Activated naive CD8-positive, alpha-beta T cell treated with anti-CD3 and anti-CD28 coated beads, Interleukin-2, amount 50 U/mL, for 24 hours (primary cell): Measurements from ENCODE around the gene CAMKMT.

Source experiments
- ATAC-seq: fragments of 150-1000 bp; cut with Tn5 transposase; one replicate; pipeline ENCODE4 v1.10.0; 2021
- DNase-seq: peaks from one replicate; pipeline ENCODE4 v3.0.0; 2021
- H3K27ac Mint-ChIP-seq: one replicate; pipeline ENCODE4 v1.8.0; 2021; ENCODE audit warnings: mild to moderate bottlenecking, mixed read lengths
- H3K27me3 Mint-ChIP-seq: one replicate; pipeline ENCODE4 v1.8.0; 2021; ENCODE audit warnings: mixed read lengths
- H3K36me3 Mint-ChIP-seq: one replicate; pipeline ENCODE4 v1.8.0; 2021; ENCODE audit warnings: low read depth, mixed read lengths
- H3K4me1 Mint-ChIP-seq: one replicate; pipeline ENCODE4 v1.8.0; 2021; ENCODE audit warnings: mixed read lengths
- H3K4me3 Mint-ChIP-seq: one replicate; pipeline ENCODE4 v1.8.0; 2021; ENCODE audit warnings: mild to moderate bottlenecking, moderate library complexity, mixed read lengths
- H3K9me3 Mint-ChIP-seq: one replicate; pipeline ENCODE4 v1.8.0; 2021; ENCODE audit warnings: mixed read lengths

Gene CAMKMT

GRCh38 chr2:44767691-44768090 lies 405.9 kb downstream of the CAMKMT start:
- H3K36me3 Mint-ChIP-seq = no peaks in the 10 kb centered on the region
- no peak overlapping the region for H3K27ac Mint-ChIP-seq
- no peak overlapping the region for H3K4me3 Mint-ChIP-seq
- no peaks in the 10 kb centered on the region for H3K9me3 Mint-ChIP-seq
- no peaks in the 10 kb centered on the region for H3K4me1 Mint-ChIP-seq
- no peaks in the 10 kb centered on the region for H3K27me3 Mint-ChIP-seq
- DNase-seq (no peak), ATAC-seq (no peak)

DNA sequence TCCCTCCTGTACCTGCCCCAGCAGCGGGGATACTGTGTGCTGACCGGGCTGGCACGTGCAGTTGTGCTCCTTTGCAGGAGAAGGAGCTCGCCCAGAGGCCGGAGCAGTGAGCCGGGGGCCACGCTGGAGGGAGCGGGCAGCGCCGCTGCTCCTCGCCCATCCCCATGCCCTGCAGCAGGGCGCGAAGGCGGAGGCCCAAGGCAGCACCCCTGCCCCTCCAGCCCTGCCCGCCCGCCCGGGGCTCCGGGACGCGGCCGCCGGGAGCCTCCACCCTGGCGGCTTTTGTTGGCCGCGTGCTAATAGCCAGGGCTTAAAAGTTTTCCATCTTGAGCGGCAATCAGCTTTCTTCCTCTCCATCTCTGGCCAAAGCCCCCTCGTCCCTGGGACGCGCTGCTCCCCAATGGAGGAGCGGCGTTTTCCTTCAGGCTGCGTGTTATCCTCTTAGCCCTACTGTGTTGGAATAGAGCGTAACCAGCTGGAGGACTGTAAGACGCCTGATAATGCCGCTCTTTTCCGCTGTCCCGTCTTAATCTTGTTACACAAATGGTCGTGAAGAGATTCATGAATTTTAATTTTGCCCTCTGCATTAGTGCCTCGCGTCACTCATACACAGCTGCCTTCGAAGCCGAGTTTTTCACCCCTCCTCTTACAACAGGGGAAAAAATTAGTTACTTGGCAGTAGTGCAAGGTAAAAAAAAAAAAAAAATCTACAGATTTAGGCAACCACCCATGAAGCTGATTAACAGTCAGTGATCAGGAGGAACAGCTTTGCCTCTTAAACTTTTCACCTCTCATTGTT lies 406.9 kb downstream of the CAMKMT start:
- H3K27ac Mint-ChIP-seq = no peak overlapping the region
- H3K9me3 Mint-ChIP-seq = no peaks in the 10 kb centered on the region
- no peak for DNase-seq
- no peak for ATAC-seq
- H3K4me3 Mint-ChIP-seq = no peak overlapping the region
- no peaks in the 10 kb centered on the region for H3K27me3 Mint-ChIP-seq
- H3K4me1 Mint-ChIP-seq = no peaks in the 10 kb centered on the region
- no peaks in the 10 kb centered on the region for H3K36me3 Mint-ChIP-seq

DNA sequence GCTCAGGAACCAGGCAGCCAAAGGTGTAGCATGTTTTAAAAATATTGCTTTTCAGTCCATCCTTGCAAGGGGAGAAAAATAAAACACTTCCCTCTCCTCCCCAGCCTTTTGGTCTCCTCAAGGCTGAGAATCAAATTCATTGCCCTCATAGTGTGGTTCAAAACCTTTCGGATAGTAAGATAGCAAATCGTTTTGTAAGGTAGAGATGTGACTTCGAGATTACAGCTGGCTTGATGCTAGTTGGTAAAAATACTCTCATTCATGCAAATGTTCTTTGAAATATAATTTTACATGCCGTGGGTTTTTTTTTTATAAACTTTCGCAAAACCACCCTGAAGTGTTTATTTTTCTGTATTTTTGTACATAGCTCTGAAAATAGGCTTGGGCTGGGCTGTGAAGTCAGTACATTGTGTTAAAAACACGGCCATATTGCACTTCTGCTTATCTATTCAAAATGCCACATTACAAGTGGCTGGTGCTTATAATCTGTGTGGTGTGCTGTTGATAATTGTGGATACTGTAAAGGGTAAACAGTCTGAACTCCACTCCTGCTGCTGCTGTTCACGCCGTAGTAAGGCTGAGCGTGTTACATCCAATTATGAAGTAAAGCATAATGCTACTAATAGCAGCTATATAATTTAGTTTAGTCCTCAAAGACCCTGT lies 407.7 kb downstream of the CAMKMT start:
- Mint-ChIP-seq H3K4me3 (no peak overlapping the region), H3K27ac (no peak overlapping the region), H3K9me3 (no peaks in the 10 kb centered on the region), H3K36me3 (no peaks in the 10 kb centered on the region), H3K27me3 (no peaks in the 10 kb centered on the region), H3K4me1 (no peaks in the 10 kb centered on the region)
- DNase-seq (no peak), ATAC-seq (no peak)

GRCh38 chr2:44770221-44771195 lies 408.8 kb downstream of the CAMKMT start:
- DNase-seq (no peak), ATAC-seq (no peak)
- Mint-ChIP-seq H3K27ac (no peak overlapping the region), H3K9me3 (no peaks in the 10 kb centered on the region), H3K36me3 (no peaks in the 10 kb centered on the region), H3K4me3 (no peak overlapping the region), H3K4me1 (no peaks in the 10 kb centered on the region), H3K27me3 (no peaks in the 10 kb centered on the region)

DNA sequence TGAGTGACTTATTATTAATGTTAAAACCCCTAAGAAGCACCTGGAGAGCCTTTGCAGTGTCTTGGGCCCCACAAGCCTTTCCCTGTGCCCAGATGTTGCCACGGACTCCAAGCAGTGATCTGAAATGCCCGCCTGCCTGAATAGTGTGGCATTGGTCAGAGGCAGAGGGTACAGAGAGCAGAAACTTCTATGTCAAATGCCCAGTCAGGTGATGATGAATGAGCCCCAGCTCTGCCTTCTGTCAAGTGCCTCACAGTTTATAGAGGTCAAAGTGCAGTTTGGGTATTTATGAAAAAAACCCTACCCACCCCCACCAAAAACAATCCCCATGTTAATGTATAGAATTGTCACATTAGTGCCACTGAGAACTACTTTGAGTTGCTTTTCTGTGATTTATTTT lies 409.8 kb downstream of the CAMKMT start:
- no peak for ATAC-seq
- Mint-ChIP-seq H3K4me1 (no peaks in the 10 kb centered on the region), H3K4me3 (no peak overlapping the region), H3K27ac (no peak overlapping the region), H3K27me3 (no peaks in the 10 kb centered on the region), H3K36me3 (no peaks in the 10 kb centered on the region), H3K9me3 (no peaks in the 10 kb centered on the region)
- DNase-seq = no peak

DNA sequence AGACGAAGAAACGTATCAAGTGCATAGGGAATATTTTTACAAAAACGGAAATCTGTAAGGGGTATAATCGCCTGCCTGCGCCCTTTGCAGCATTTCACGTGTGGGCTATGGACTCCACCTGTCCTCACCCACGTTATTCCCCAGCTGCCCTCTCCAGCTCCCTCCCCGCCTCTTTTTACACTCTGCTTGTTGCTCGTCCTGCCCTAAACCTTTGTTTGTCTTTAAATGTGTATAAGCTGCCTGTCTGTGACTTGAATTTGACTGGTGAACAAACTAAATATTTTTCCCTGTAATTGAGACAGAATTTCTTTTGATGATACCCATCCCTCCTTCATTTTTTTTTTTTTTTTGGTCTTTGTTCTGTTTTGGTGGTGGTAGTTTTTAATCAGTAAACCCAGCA lies 410.4 kb downstream of the CAMKMT start:
- no peaks in the 10 kb centered on the region for H3K27me3 Mint-ChIP-seq
- ATAC-seq (no peak), DNase-seq (no peak)
- H3K9me3 Mint-ChIP-seq = no peaks in the 10 kb centered on the region
- H3K4me1 Mint-ChIP-seq = no peaks in the 10 kb centered on the region
- no peak overlapping the region for H3K27ac Mint-ChIP-seq
- no peak overlapping the region for H3K4me3 Mint-ChIP-seq
- no peaks in the 10 kb centered on the region for H3K36me3 Mint-ChIP-seq

DNA sequence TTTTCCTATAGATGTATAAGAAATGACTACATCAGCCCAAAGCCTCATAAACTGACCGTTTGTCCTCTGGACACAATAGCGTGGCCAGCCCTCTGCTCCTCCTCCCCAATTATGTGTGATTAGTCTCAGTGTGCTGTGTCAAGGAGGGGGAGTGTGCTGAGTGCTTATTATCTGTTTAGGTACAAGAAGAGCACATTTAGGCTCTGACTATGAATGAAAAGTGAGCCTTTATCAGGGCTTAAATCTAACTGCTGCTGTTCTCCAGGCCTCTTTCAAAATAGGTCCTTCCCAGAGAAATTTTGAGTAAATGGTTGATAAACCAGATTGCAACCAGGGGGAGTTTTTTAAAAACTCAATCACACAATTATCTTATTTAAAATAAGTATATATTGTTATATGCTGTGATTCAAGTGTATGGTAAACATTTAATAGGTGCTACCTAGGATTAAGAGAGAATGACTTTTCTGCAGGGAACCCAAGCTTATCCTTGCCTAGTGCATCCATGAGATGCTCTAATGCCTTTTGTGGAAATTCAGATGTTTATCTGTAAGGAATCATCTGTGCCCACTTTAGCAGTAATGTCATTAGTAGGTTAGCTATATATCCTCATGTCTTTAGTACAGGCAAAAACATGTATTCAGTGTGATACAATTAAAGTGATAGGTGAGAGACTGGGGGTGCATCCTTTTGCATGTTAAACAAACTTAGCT lies 411.1 kb downstream of the CAMKMT start:
- Mint-ChIP-seq H3K27ac (no peak overlapping the region), H3K4me1 (peaks cover 5% of the 10 kb centered on the region), H3K9me3 (no peaks in the 10 kb centered on the region), H3K27me3 (no peaks in the 10 kb centered on the region), H3K4me3 (no peak overlapping the region), H3K36me3 (no peaks in the 10 kb centered on the region)
- DNase-seq (no peak), ATAC-seq (no peak)

GRCh38 chr2:44774826-44775492 lies 413.2 kb downstream of the CAMKMT start:
- Mint-ChIP-seq H3K27ac (no peak overlapping the region), H3K9me3 (no peaks in the 10 kb centered on the region), H3K27me3 (peaks cover 4% of the 10 kb centered on the region), H3K36me3 (peaks cover 3% of the 10 kb centered on the region), H3K4me1 (peaks cover 11% of the 10 kb centered on the region), H3K4me3 (no peak overlapping the region)
- no peak for ATAC-seq
- DNase-seq = no peak

- ATAC-seq (no peak), DNase-seq (no peak)
- H3K4me3 Mint-ChIP-seq = no peak overlapping the region
- H3K9me3 Mint-ChIP-seq = no peaks in the 10 kb centered on the region
- no peak overlapping the region for H3K27ac Mint-ChIP-seq
- peaks cover 3% of the 10 kb centered on the region for H3K36me3 Mint-ChIP-seq
- H3K27me3 Mint-ChIP-seq = peaks cover 4% of the 10 kb centered on the region
- H3K4me1 Mint-ChIP-seq = peaks cover 11% of the 10 kb centered on the region
These were observed 415.3 kb downstream of the CAMKMT start for GRCh38 chr2:44777036-44777435.

GRCh38 chr2:44777537-44777936 lies 415.8 kb downstream of the CAMKMT start:
- Mint-ChIP-seq H3K4me1 (peaks cover 11% of the 10 kb centered on the region), H3K9me3 (no peaks in the 10 kb centered on the region), H3K27me3 (peaks cover 4% of the 10 kb centered on the region), H3K27ac (no peak overlapping the region), H3K4me3 (no peak overlapping the region), H3K36me3 (peaks cover 3% of the 10 kb centered on the region)
- ATAC-seq (no peak), DNase-seq (no peak)

DNA sequence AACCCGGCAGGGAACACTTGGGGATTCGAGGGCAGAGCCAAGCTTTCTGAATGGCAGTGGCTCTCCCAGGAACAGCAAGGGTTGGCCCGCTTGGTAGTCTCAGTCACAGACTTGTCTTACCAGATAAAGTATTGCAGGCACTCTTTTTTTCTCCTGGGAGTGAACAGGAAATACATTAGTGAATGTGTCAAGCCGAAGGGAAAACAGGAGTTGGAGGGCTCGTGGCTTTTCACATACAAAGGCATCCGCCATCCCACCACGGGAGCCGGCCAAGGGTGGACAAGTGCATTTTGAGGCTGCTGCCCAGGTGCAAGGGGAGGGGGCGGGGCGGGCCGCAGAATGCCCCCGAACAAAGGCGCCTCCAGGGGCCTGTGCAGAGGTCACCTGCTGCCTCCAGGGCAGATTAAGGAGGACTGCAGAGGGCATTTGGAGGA lies 416.5 kb downstream of the CAMKMT start:
- Mint-ChIP-seq H3K27ac (no peak overlapping the region), H3K27me3 (peaks cover 4% of the 10 kb centered on the region), H3K4me3 (no peak overlapping the region), H3K36me3 (peaks cover 3% of the 10 kb centered on the region), H3K9me3 (no peaks in the 10 kb centered on the region), H3K4me1 (peaks cover 11% of the 10 kb centered on the region)
- ATAC-seq = no peak
- no peak for DNase-seq

GRCh38 chr2:44778671-44779476 lies 417.1 kb downstream of the CAMKMT start:
- Mint-ChIP-seq H3K27me3 (peaks cover 4% of the 10 kb centered on the region), H3K36me3 (peaks cover 3% of the 10 kb centered on the region), H3K4me3 (peak overlapping the region; percentile 26), H3K9me3 (no peaks in the 10 kb centered on the region), H3K4me1 (peaks cover 11% of the 10 kb centered on the region), H3K27ac (no peak overlapping the region)
- no peak for DNase-seq
- ATAC-seq = no peak

DNA sequence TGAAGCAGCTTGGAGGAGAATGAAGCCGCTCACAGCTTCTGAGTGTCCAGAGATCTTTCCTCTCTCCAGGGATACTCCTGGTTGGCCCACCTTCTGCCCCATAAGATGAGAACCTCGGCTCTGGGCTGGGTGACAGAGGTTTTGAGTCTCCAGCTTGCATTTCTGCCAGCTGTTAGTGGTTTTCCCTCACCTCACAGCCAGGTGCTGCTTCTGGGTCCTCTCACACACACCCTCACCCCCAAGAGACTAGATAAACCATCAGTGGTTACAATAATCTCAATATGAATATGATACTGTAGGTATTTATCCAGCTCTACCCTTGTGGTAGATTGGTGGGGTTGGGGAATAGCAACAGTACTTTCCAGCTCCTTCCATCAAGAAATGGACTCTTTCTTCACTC lies 418.0 kb downstream of the CAMKMT start:
- Mint-ChIP-seq H3K4me3 (no peak overlapping the region), H3K4me1 (peaks cover 11% of the 10 kb centered on the region), H3K27me3 (peaks cover 4% of the 10 kb centered on the region), H3K9me3 (no peaks in the 10 kb centered on the region), H3K27ac (no peak overlapping the region), H3K36me3 (peaks cover 3% of the 10 kb centered on the region)
- ATAC-seq = no peak
- DNase-seq = no peak
